Colonic mucosa (tissue), 4 donors: ENCODE results near the gene MCTP1. TPM values are rescaled to one million over a fixed set of nuclear protein-coding genes. Genes with fewer than 3 reads are reported as not detected.

Source experiments
- DNase-seq: peaks from one replicate; pipeline ENCODE4 v3.0.0-alpha.2; 2020
- H3K27ac ChIP-seq: fragments of 200-600 bp; one replicate; pipeline ENCODE4 v1.8.0; 2021
- H3K27me3 ChIP-seq: fragments of 200-600 bp; one replicate; pipeline ENCODE4 v1.8.0; 2021
- H3K36me3 ChIP-seq: fragments of 200-600 bp; one replicate; pipeline ENCODE4 v1.8.0; 2021
- H3K4me1 ChIP-seq: fragments of 200-600 bp; one replicate; pipeline ENCODE4 v1.8.0; 2021; ENCODE audit warnings: mild to moderate bottlenecking
- H3K4me3 ChIP-seq: fragments of 200-600 bp; one replicate; pipeline ENCODE4 v1.8.0; 2021
- H3K9ac ChIP-seq, 2 donors: one replicate each; pipeline ENCODE4 v1.7.0; 2013; ENCODE audit warnings: control low read depth in 2 of 2, low read depth in 2 of 2, low read length in 2 of 2
- H3K9me3 ChIP-seq: fragments of 200-600 bp; one replicate; pipeline ENCODE4 v1.8.0; 2021
- CTCF ChIP-seq: fragments of 200-600 bp; IDR thresholded peaks from one replicate; pipeline ENCODE4 v1.8.0; 2022; ENCODE audit warnings: antibody characterized with exemption, mild to moderate bottlenecking
- intact Hi-C: fragments of 100-400 bp; cut with DNase I; formaldehyde crosslinking; loops from one replicate; pipeline ENCODE4 v1.14.1; 2022
- total RNA-seq, 2 donors: library from RNA; stranded (reverse); fragmentation: NEBNext Ultra II Directional in 1 of 2; extraction: Animal tissue kit (Norgen Biotek cat#: 25700) in 1 of 2; gene quantifications; one replicate each; pipeline ENCODE4 v1.2.1, GENCODE V29; 2021
- donor health status: healthy.
- donor health status: DM: no; HTN: no; CAD: no.
- donor health status: DM: no; HTN: no; CAD: no.

The MCTP1 gene
- total RNA-seq, 2 donors from 2014 or later = 2.8 to 10.3 TPM

- Histone ChIP-seq H3K27me3 (no peaks in the 10 kb centered on the region), H3K27ac (no peak overlapping the region), H3K36me3 (no peaks in the 10 kb centered on the region), H3K9ac (no peak overlapping the region), H3K4me3 (no peak overlapping the region), H3K9me3 (no peaks in the 10 kb centered on the region), H3K4me1 (no peaks in the 10 kb centered on the region)
- TF ChIP-seq CTCF = no peak
- DNase-seq = no peak
- intact Hi-C loops = no loop called here
Measured at GRCh38 chr5:94747371-94747770, 537.5 kb downstream of the MCTP1 start.

DNA sequence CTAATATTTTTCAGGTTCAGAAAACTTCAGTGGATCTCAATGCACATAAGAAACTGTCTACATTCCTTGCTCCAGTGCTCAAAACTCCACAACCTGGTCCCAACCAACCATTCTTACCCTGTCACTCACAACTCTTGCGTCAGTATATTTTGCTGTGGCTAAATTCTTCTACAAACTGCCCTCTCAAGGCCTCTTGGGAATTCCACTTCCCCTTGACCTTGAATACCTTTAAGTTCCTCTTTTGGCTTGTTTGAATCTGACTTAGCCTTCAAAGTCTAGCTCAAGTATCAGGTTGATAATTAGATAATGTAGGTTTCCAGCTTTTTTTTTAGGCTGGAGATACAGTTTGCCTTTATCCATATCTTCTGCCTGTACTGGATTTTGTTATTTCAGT, 538.2 kb downstream of the MCTP1 start:
- Histone ChIP-seq H3K4me3 (no peak overlapping the region), H3K9ac (no peak overlapping the region), H3K4me1 (no peaks in the 10 kb centered on the region), H3K27ac (no peak overlapping the region), H3K36me3 (no peaks in the 10 kb centered on the region), H3K9me3 (no peaks in the 10 kb centered on the region), H3K27me3 (no peaks in the 10 kb centered on the region)
- DNase-seq = no peak
- no peak for TF ChIP-seq CTCF
- intact Hi-C loops = no loop called here

DNA sequence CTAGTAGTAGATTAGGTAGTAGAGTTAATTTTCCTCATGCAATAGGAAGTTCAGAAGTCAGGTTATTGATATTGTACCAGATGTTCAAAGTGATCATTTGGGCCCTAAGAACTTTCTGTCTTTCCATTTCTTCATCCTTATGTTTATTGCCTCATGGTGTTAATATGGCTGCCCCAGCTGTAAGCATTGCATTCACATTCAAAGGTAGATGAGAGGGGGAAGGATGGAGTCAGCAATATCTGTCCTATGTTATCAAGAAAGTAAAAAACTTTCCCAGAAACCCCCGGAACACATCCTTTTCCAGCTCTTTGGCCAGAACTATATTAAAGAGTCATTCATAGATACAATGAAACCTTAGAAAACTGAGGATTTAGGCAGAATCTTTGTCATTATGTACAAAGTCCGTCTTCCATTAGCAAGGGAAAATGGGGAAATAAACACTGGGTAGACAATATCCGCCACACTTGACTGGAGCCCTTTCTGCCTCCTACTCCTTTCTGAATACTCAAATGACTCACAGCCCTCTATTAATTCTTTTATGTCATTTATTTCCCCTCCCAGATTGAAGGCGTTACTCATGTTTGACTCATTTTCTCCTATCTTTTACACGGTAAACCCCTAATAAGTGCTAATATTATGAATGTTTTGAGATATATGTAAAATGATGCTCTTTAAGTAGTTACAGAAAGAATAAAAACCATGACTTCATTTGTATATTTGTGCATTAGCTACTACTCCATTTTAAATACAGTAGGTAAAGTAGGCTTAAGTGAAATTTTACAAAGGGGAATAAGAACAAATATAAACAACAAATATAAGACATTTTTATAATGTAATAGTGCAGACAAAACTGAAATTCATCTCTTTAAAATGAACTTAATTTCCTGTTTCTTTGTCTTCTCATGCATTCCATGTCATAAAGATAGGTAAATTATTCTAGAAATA, 538.8 kb downstream of the MCTP1 start:
- TF ChIP-seq CTCF = no peak
- Histone ChIP-seq H3K4me1 (no peaks in the 10 kb centered on the region), H3K4me3 (no peak overlapping the region), H3K27me3 (no peaks in the 10 kb centered on the region), H3K27ac (no peak overlapping the region), H3K9ac (no peak overlapping the region), H3K36me3 (no peaks in the 10 kb centered on the region), H3K9me3 (no peaks in the 10 kb centered on the region)
- DNase-seq = no peak
- intact Hi-C loops = no loop called here

DNA sequence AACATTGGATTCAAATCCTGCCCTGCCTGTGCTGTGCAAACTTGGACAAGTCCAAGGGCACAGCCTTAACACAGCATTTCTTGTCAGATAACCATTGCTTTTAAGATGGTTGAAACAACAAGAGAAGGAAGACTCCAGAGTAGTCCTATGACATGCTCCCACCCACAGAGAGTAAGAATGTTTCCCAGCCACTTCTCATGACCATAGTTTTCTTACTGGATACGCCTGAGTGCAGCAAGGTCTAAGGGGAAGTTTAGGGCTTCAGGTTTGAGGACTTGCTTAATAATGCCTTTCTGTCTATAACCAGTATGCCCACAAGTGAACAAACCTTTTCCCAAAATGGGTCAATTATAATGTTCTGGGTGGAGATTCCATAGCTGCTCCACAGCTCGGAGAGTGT, 540.0 kb downstream of the MCTP1 start:
- Histone ChIP-seq H3K36me3 (no peaks in the 10 kb centered on the region), H3K4me1 (no peaks in the 10 kb centered on the region), H3K4me3 (no peak overlapping the region), H3K9ac (no peak overlapping the region), H3K27me3 (no peaks in the 10 kb centered on the region), H3K9me3 (no peaks in the 10 kb centered on the region), H3K27ac (no peak overlapping the region)
- intact Hi-C loops = no loop called here
- DNase-seq = no peak
- no peak for TF ChIP-seq CTCF

DNA sequence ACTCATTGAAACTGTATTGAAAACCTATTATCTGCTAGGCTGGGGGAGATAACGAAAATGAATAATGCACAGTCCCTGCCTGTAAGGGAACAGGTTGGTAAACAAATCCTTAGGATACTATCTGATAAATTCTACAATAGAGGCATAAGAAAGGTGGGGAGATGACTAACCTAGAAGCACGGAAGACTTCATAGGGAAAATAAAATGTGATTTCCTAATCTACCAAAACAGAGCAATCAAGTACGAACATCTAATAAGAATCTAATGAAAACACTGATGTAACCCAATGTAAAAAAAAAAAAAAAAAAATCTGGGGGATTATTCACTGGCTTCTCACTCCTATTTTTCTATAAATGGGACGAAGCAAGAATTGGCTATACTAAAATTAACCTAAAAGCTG, 542.0 kb downstream of the MCTP1 start:
- Histone ChIP-seq H3K9me3 (no peaks in the 10 kb centered on the region), H3K9ac (no peak overlapping the region), H3K36me3 (no peaks in the 10 kb centered on the region), H3K27ac (no peak overlapping the region), H3K4me1 (no peaks in the 10 kb centered on the region), H3K4me3 (no peak overlapping the region), H3K27me3 (no peaks in the 10 kb centered on the region)
- TF ChIP-seq CTCF = no peak
- intact Hi-C loops = no loop called here
- no peak for DNase-seq
